GF-D8 (cell line): ENCODE results near the gene CRK.

Source experiments
- DNase-seq: peaks from one replicate; lab custom pipeline; 2025; lab: John Stamatoyannopoulos, UW

CRK gene

GRCh38 chr17:1486802-1487695 lies 31.0 kb upstream of the CRK start:
- DNase-seq: no peak

GRCh38 chr17:1485423-1486376 lies 29.7 kb upstream of the CRK start:
- no peak for DNase-seq

GRCh38 chr17:1484676-1485422 lies 28.8 kb upstream of the CRK start:
- no peak for DNase-seq

- DNase-seq: no peak
Measured at GRCh38 chr17:1484060-1484535, 28.1 kb upstream of the CRK start.

- DNase-seq: no peak
Measured at GRCh38 chr17:1482680-1483079, 26.6 kb upstream of the CRK start.

GRCh38 chr17:1481736-1482135 lies 25.7 kb upstream of the CRK start:
- no peak for DNase-seq

GRCh38 chr17:1480747-1481465 lies 24.9 kb upstream of the CRK start:
- DNase-seq: no peak

- no peak for DNase-seq
Measured at GRCh38 chr17:1478418-1478817, 22.4 kb upstream of the CRK start.

- DNase-seq: no peak
Measured at GRCh38 chr17:1475321-1475854, 19.4 kb upstream of the CRK start.

GRCh38 chr17:1474402-1475189 lies 18.6 kb upstream of the CRK start:
- no peak for DNase-seq

- no peak for DNase-seq
Measured at GRCh38 chr17:1473841-1474240, 17.8 kb upstream of the CRK start.

GRCh38 chr17:1473170-1473569 lies 17.1 kb upstream of the CRK start:
- DNase-seq: no peak

GRCh38 chr17:1471911-1472821 lies 16.1 kb upstream of the CRK start:
- DNase-seq: no peak

- no peak for DNase-seq
Measured at GRCh38 chr17:1471490-1471889, 15.5 kb upstream of the CRK start.

GRCh38 chr17:1470755-1471462 lies 14.9 kb upstream of the CRK start:
- no peak for DNase-seq

- no peak for DNase-seq
Measured at GRCh38 chr17:1470071-1470754, 14.2 kb upstream of the CRK start.

- DNase-seq: no peak
Measured at GRCh38 chr17:1469231-1469852, 13.3 kb upstream of the CRK start.
